ENCODE results near the gene MALT1.

MALT1 gene

DNA sequence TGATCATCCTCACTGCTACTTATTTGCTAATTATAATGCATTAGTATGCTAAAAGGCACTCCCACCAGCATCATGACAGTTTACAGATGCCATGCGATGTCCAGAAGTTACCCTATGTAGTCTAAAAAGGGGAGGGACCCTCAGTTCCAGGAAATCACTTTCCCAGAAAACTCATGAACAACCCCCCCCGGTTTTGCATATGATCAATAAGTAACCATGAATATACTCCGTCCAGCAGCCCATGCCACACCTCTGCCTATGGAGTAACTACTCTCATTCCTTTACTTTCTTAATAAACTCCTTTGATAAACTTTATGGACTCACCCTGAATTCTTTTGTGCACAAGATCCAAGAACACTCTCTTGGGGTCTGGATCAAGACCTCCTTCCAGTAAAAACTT, 86.8 kb downstream of the MALT1 start:
- Histone ChIP-seq H3K4me3 (ENCODE audit: extremely low read depth, insufficient read depth, low read length, poor library complexity, severe bottlenecking) (no peak overlapping the region), H3K4me1 (ENCODE audit: control insufficient read depth, insufficient read depth, low read length, poor library complexity, severe bottlenecking) (no peaks in the 10 kb centered on the region), H3K27ac (ENCODE audit: low read depth, low read length, severe bottlenecking) (no peak overlapping the region), H3K9me3 (ENCODE audit: control insufficient read depth, low read length) (no peaks in the 10 kb centered on the region), H3K36me3 (ENCODE audit: control insufficient read depth, insufficient read depth, low read length) (no peaks in the 10 kb centered on the region)
- 96 to 100% methylated on average over 1 to 2 of the region's 3 CpGs for WGBS, 2 experiments (ENCODE audit: insufficient coverage in 2 of 2)

GRCh38 chr18:58758606-58759005, 87.3 kb downstream of the MALT1 start:
- 89 to 92% methylated on average over 9 of the region's 9 CpGs for WGBS, 2 experiments (ENCODE audit: insufficient coverage in 2 of 2)
- Histone ChIP-seq H3K36me3 (ENCODE audit: control insufficient read depth, insufficient read depth, low read length) (no peaks in the 10 kb centered on the region), H3K4me1 (ENCODE audit: control insufficient read depth, insufficient read depth, low read length, poor library complexity, severe bottlenecking) (no peaks in the 10 kb centered on the region), H3K4me3 (ENCODE audit: extremely low read depth, insufficient read depth, low read length, poor library complexity, severe bottlenecking) (no peak overlapping the region), H3K9me3 (ENCODE audit: control insufficient read depth, low read length) (no peaks in the 10 kb centered on the region), H3K27ac (ENCODE audit: low read depth, low read length, severe bottlenecking) (no peak overlapping the region)

DNA sequence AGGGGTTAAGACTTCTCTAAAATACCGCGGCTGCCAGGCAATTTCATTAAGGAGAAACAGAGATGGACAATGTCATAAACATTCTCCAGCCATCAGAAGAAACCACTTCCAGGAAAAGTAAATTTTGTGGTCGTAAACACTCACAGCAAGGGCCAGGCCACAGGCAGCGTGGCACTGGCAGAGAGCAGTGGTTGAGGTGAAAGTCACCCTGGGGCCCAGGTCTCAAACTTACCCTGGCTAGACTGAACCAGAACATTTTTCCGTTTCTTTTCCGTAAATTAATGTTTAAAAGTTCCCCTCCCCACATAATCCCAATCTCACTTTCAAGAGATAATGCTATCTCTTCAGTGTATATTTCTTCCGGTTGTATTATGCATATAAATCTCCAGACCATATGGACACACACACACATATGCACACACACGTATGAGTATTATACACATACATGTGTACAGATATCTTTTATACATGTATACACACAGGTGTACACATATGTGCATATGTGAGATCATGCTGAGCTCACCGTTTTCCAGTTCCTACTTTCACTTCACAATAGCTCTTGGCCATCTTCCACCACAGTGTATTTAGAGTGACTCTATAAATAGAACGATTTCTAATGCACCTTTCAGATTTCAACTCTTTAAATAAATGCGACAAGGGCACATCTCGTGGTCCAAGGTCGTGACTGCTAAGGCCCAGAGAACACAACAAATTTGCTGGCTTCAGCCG, 90.1 kb downstream of the MALT1 start:
- 91 to 99% methylated on average over 11 of the region's 14 CpGs for WGBS, 2 experiments (ENCODE audit: insufficient coverage in 2 of 2)
- Histone ChIP-seq H3K9me3 (ENCODE audit: control insufficient read depth, low read length) (no peaks in the 10 kb centered on the region), H3K36me3 (ENCODE audit: control insufficient read depth, insufficient read depth, low read length) (no peaks in the 10 kb centered on the region), H3K27ac (ENCODE audit: low read depth, low read length, severe bottlenecking) (no peak overlapping the region), H3K4me3 (ENCODE audit: extremely low read depth, insufficient read depth, low read length, poor library complexity, severe bottlenecking) (no peak overlapping the region), H3K4me1 (ENCODE audit: control insufficient read depth, insufficient read depth, low read length, poor library complexity, severe bottlenecking) (no peaks in the 10 kb centered on the region)

DNA sequence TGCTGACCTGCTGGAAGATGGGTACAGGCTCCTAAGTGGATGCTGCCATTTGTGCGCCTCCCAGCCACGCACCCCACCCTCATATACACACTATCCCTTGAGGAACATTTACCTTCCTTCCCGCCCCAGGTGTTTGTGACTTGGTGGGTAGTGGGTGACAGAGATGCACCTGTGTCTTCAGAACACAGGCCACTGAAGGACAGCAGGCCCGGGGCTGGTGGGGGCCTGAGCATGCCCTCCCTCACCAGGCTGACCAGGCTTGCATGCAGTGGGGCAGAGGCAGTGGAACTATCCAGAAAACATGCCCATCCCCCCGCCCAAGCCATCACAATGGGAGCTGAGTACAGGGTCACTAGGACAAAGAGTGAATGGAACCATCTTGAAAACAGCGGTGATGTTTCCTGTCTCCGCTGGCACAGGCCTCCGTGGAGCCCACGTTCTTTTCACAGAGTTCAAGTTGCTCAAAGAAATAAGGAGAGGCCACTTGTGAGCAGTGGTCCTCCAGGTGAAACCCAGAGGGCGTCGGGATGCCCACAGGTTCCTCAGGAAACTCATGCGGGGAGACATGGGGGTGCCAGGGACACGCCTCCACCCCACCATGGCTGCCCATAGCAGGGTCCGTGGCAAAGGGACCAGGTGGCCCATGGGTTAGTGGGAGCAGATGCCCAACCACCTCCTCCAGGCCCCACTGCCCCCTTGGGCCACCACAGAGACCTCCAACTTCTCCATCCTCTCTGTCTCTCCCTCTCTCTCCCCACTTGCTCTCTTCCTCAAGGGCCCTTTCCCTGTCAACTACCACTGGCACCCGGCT, 90.9 kb downstream of the MALT1 start:
- Histone ChIP-seq H3K9me3 (ENCODE audit: control insufficient read depth, low read length) (no peaks in the 10 kb centered on the region), H3K4me3 (ENCODE audit: extremely low read depth, insufficient read depth, low read length, poor library complexity, severe bottlenecking) (no peak overlapping the region), H3K36me3 (ENCODE audit: control insufficient read depth, insufficient read depth, low read length) (no peaks in the 10 kb centered on the region), H3K4me1 (ENCODE audit: control insufficient read depth, insufficient read depth, low read length, poor library complexity, severe bottlenecking) (no peaks in the 10 kb centered on the region), H3K27ac (ENCODE audit: low read depth, low read length, severe bottlenecking) (no peak overlapping the region)
- 95% methylated on average over 10 to 11 of the region's 15 CpGs for WGBS, 2 experiments (ENCODE audit: insufficient coverage in 2 of 2)

DNA sequence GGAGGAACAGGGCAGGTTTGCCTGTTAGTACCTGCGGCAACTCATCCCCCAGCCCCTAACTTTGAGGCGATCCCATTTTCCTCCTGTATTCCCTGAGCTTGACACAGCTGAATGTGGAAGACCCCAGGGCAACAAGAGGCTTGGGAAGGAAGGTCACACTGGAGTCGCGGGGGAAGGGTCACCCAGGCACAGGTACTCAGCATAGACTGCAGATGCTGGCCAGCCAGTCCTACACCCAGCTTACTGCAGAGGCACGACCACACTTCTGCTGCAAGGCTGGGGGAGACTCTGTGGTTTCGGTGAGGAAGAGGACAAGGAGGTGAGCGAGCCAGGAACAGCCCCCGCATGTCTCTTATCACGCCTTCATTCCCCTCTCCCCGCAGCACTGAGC, 91.5 kb downstream of the MALT1 start:
- 70 to 88% methylated on average over 3 to 5 of the region's 10 CpGs for WGBS, 2 experiments (ENCODE audit: insufficient coverage in 2 of 2)
- no peak overlapping the region for H3K27ac ChIP-seq (ENCODE audit: low read depth, low read length, severe bottlenecking)
- no peaks in the 10 kb centered on the region for H3K36me3 ChIP-seq (ENCODE audit: control insufficient read depth, insufficient read depth, low read length)
- no peaks in the 10 kb centered on the region for H3K4me1 ChIP-seq (ENCODE audit: control insufficient read depth, insufficient read depth, low read length, poor library complexity, severe bottlenecking)
- no peaks in the 10 kb centered on the region for H3K9me3 ChIP-seq (ENCODE audit: control insufficient read depth, low read length)
- no peak overlapping the region for H3K4me3 ChIP-seq (ENCODE audit: extremely low read depth, insufficient read depth, low read length, poor library complexity, severe bottlenecking)

GRCh38 chr18:58766164-58766563, 94.9 kb downstream of the MALT1 start:
- Histone ChIP-seq H3K9me3 (ENCODE audit: control insufficient read depth, low read length) (no peaks in the 10 kb centered on the region), H3K36me3 (ENCODE audit: control insufficient read depth, insufficient read depth, low read length) (no peaks in the 10 kb centered on the region), H3K27ac (ENCODE audit: low read depth, low read length, severe bottlenecking) (no peak overlapping the region), H3K4me3 (ENCODE audit: extremely low read depth, insufficient read depth, low read length, poor library complexity, severe bottlenecking) (no peak overlapping the region), H3K4me1 (ENCODE audit: control insufficient read depth, insufficient read depth, low read length, poor library complexity, severe bottlenecking) (peaks cover 3% of the 10 kb centered on the region)
- 78 to 93% methylated on average over 1 to 3 of the region's 3 CpGs for WGBS, 2 experiments (ENCODE audit: insufficient coverage in 2 of 2)

- Histone ChIP-seq H3K36me3 (ENCODE audit: control insufficient read depth, insufficient read depth, low read length) (no peaks in the 10 kb centered on the region), H3K4me1 (ENCODE audit: control insufficient read depth, insufficient read depth, low read length, poor library complexity, severe bottlenecking) (peaks cover 3% of the 10 kb centered on the region), H3K9me3 (ENCODE audit: control insufficient read depth, low read length) (no peaks in the 10 kb centered on the region), H3K27ac (ENCODE audit: low read depth, low read length, severe bottlenecking) (no peak overlapping the region), H3K4me3 (ENCODE audit: extremely low read depth, insufficient read depth, low read length, poor library complexity, severe bottlenecking) (no peak overlapping the region)
- WGBS, 2 experiments (ENCODE audit: insufficient coverage in 2 of 2): 88 to 89% methylated on average over 7 of the region's 7 CpGs
These were observed 95.7 kb downstream of the MALT1 start for GRCh38 chr18:58766946-58767345.

DNA sequence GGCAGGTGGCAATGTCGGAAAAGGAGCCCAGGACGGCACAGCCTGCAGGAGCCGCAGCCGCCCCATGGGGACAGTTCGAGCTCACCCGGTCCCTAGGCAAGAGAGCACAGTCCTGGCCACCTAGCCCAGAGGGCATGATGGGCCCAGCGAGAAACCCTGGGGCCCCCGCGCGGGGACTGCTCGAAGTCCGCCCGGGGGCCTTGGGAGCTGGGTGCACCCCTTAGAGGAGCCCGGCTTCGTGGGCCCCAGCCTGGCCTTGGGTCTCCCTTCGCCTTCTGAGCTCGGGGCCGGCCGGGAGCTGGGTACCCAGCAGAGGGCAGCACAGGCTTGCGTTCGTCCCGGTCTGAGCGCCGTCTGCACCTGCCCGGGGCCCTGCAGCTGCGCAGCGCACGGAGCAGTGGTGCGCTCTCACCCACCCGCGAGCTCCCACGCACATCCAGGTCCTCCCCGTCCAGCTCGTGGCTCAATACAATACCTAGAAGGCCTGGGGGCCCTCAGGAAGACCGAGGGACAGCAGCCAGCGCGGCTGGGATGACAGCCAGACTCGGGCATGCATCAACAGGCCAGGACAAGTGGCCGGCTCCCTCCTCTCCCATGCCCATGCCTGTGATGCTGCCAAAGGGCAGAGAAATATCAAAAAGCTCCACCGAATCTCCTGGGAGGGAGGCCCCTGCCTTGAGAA, 97.2 kb downstream of the MALT1 start:
- H3K27ac ChIP-seq (ENCODE audit: low read depth, low read length, severe bottlenecking): no peak overlapping the region
- peaks cover 3% of the 10 kb centered on the region for H3K4me1 ChIP-seq (ENCODE audit: control insufficient read depth, insufficient read depth, low read length, poor library complexity, severe bottlenecking)
- H3K9me3 ChIP-seq (ENCODE audit: control insufficient read depth, low read length): no peaks in the 10 kb centered on the region
- WGBS, 2 experiments (ENCODE audit: insufficient coverage in 2 of 2): 9 to 15% methylated on average over 32 to 40 of the region's 40 CpGs
- no peak overlapping the region for H3K4me3 ChIP-seq (ENCODE audit: extremely low read depth, insufficient read depth, low read length, poor library complexity, severe bottlenecking)
- H3K36me3 ChIP-seq (ENCODE audit: control insufficient read depth, insufficient read depth, low read length): no peaks in the 10 kb centered on the region

DNA sequence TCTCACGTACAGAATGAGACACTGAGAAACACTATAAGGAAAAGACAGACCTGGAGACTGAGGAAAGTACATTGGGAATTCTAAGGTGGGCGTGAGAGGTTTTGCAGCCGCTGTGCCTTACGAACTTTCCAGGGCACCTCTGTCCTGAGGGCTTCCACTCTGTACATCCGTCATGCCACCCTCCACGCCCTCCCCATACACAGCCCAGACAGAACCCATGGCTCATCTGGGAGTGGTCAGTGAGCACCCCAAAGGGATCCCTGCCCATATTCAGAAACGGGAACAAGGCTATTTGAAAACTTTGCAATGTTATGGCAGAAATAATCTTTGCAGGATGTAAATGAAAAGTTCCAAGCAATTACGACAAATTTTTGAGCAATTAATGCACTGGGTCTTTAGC, 98.1 kb downstream of the MALT1 start:
- Histone ChIP-seq H3K27ac (ENCODE audit: low read depth, low read length, severe bottlenecking) (no peak overlapping the region), H3K4me1 (ENCODE audit: control insufficient read depth, insufficient read depth, low read length, poor library complexity, severe bottlenecking) (peaks cover 3% of the 10 kb centered on the region), H3K36me3 (ENCODE audit: control insufficient read depth, insufficient read depth, low read length) (no peaks in the 10 kb centered on the region), H3K4me3 (ENCODE audit: extremely low read depth, insufficient read depth, low read length, poor library complexity, severe bottlenecking) (no peak overlapping the region), H3K9me3 (ENCODE audit: control insufficient read depth, low read length) (no peaks in the 10 kb centered on the region)
- WGBS, 2 experiments (ENCODE audit: insufficient coverage in 2 of 2): 84 to 85% methylated on average over 5 to 7 of the region's 8 CpGs

DNA sequence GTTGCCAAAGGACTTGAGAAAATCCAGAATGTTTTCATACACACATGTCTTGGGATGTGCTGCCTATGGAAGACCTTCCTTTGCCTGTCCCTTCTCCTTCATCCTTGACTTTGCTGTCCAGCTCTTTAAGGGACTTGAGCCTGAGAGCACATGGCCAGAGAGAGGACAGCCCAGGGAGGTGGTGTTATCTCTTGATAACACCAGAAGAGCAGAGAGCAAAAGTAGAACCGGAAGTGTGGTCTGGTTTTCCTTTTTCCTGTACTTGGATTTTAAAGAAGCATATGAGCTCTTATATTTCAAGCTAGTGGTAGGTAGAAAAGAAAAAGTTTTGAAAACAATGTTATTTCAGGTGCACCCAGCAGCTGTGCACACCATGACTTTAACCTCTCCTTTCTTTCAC, 99.3 kb downstream of the MALT1 start:
- no peaks in the 10 kb centered on the region for H3K9me3 ChIP-seq (ENCODE audit: control insufficient read depth, low read length)
- WGBS, 2 experiments (ENCODE audit: insufficient coverage in 2 of 2): 77 to 86% methylated on average over 1 of the region's 1 CpG
- no peak overlapping the region for H3K4me3 ChIP-seq (ENCODE audit: extremely low read depth, insufficient read depth, low read length, poor library complexity, severe bottlenecking)
- H3K36me3 ChIP-seq (ENCODE audit: control insufficient read depth, insufficient read depth, low read length): no peaks in the 10 kb centered on the region
- no peak overlapping the region for H3K27ac ChIP-seq (ENCODE audit: low read depth, low read length, severe bottlenecking)
- peaks cover 3% of the 10 kb centered on the region for H3K4me1 ChIP-seq (ENCODE audit: control insufficient read depth, insufficient read depth, low read length, poor library complexity, severe bottlenecking)

Measured in mesodermal cell (in vitro differentiated cells).